ENCODE results near the gene STK38L.

DNA sequence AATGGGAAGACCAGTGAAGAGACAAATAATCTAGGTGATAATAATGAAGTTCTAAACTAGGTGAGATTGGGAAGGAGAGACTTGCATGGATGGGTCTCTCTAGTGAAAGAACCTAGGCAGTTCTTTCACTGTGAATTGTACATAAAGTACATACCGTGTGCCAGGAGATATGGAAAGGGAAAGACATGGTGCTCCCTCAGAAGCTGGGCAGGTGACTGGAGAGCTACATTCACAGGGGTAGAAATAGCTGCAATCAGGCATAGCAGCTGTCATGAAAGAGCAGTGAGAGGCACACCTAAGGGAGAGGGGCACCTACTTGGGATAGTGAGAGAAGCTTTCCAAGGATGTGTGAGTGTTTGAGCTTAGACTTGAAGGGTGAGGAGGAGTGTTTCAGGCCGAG lies 9.3 kb downstream of the STK38L start:
- TF ChIP-seq, protein P1, sequence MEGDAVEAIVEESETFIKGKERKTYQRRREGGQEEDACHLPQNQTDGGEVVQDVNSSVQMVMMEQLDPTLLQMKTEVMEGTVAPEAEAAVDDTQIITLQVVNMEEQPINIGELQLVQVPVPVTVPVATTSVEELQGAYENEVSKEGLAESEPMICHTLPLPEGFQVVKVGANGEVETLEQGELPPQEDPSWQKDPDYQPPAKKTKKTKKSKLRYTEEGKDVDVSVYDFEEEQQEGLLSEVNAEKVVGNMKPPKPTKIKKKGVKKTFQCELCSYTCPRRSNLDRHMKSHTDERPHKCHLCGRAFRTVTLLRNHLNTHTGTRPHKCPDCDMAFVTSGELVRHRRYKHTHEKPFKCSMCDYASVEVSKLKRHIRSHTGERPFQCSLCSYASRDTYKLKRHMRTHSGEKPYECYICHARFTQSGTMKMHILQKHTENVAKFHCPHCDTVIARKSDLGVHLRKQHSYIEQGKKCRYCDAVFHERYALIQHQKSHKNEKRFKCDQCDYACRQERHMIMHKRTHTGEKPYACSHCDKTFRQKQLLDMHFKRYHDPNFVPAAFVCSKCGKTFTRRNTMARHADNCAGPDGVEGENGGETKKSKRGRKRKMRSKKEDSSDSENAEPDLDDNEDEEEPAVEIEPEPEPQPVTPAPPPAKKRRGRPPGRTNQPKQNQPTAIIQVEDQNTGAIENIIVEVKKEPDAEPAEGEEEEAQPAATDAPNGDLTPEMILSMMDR (IDR thresholded peaks at IDR 0.05; ENCODE audit: insufficient read depth, low read depth, low read length), result no peak
- TF ChIP-seq EZH2 (IDR thresholded peaks at IDR 0.05; ENCODE audit: insufficient read depth, low read length), result no peak

Measured in astrocyte (in vitro differentiated cells and primary cell).